Epithelial cell of esophagus (primary cell): Measurements from ENCODE around the gene FARP1.

Experiments
- DNase-seq: peaks from one replicate; pipeline ENCODE4 v3.0.0; 2010; ENCODE audit warnings: low read depth
- H3K4me3 ChIP-seq: 2 replicates; pipeline ENCODE4 v1.5.1; 2011; ENCODE audit warnings: mild to moderate bottlenecking, low read length, control low read depth
- TF ChIP-seq, protein P1 (sequence below): IDR thresholded peaks from 2 replicates; pipeline ENCODE4 v1.5.1; 2011; ENCODE audit warnings: low read depth, mild to moderate bottlenecking, low read length, control low read depth, inconsistent platforms; ENCODE audit not compliant: insufficient read depth; ENCODE audit errors: missing control alignments

The FARP1 gene

DNA sequence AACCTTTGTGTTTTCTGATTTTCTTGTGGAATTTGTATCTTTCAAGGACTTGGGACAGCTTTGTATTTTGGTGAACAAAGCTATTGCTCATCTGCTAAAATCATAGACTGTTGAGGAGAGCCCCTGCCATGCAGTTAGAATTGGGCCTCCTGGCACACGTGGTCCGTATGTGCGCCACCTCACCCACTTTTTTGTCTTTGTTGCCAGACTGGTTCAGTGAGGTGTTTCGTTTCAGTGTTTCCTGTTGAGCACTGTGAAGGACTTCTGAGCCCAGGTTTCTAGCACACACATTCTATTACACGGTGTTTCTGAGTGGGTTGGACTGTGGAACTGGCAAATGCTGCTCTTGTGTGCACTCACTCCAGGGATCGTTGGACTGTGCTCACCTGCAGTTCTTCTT, 71.8 kb downstream of the FARP1 start:
- TF ChIP-seq, protein P1, sequence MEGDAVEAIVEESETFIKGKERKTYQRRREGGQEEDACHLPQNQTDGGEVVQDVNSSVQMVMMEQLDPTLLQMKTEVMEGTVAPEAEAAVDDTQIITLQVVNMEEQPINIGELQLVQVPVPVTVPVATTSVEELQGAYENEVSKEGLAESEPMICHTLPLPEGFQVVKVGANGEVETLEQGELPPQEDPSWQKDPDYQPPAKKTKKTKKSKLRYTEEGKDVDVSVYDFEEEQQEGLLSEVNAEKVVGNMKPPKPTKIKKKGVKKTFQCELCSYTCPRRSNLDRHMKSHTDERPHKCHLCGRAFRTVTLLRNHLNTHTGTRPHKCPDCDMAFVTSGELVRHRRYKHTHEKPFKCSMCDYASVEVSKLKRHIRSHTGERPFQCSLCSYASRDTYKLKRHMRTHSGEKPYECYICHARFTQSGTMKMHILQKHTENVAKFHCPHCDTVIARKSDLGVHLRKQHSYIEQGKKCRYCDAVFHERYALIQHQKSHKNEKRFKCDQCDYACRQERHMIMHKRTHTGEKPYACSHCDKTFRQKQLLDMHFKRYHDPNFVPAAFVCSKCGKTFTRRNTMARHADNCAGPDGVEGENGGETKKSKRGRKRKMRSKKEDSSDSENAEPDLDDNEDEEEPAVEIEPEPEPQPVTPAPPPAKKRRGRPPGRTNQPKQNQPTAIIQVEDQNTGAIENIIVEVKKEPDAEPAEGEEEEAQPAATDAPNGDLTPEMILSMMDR, result no peak
- no peak overlapping the region for H3K4me3 ChIP-seq
- DNase-seq, result peak; percentile 93

DNA sequence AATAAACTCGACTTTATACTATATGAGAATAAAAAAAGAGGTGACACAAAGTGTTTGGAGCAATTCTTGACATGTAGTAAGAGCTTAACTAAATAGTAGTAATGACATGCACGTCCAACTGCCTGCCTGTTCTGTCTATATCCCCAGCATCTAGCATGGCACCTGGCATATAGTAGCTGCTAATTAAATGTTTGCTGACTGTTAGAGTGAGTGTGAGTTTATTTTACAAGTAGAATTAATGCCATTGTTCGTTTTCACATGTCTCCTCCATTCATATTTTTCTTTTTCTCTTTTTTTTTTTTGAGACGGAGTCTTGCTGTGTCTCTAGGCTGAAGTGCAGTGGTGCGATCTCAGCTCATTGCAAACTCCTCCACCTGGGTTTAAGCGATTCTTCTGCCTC, 72.6 kb downstream of the FARP1 start:
- no peak for DNase-seq
- H3K4me3 ChIP-seq, result no peak overlapping the region
- TF ChIP-seq, protein P1, result no peak

DNA sequence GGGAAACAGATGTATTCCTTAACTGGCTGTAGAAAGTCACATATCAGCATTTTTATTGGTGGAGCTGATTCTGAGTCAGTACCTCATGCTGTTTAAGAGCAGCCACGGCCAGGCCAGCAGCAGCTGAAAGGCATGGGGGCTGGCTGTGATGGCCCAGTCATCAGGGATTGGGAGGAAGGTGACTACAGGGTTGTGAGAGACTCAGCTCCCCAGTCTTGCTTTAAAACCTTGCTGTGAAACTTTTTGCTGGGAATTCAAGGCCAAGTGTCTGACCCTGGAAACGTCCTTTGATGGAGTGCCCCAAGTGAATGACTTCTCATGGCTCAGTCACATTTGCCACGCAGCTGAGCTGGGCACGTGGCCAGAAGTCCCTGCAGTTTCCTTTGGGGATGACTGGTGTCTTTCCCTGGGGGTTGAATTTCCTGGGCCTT, 73.3 kb downstream of the FARP1 start:
- no peak overlapping the region for H3K4me3 ChIP-seq
- TF ChIP-seq, protein P1, result no peak
- peak; percentile 60 for DNase-seq

DNA sequence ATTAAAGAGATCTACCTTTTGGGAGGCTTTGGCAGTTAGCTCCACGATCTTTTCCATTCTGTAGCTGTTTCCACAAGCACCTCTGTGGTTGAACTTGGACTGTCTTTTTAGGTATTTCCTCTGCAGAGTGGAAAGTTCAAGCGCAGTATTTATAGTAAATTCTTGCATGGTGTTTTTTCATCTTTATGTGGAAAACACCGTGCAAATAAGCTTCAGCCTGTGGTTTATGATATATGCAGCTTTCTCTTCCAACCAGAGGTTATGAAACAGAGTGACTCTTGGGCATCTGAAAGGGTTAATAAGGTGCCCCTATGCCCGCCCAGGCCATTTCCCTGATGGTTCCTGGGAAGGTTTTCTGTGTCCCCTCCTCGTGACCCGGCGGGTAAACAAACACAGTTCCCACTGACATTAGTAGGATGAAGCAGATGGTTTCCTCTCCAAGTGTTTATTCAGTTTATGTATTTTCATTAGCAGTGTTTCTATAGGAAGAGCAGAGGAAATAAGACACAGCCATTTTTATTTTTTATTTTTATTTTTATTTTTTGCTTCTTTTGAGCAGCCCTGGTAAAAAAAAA, 73.9 kb downstream of the FARP1 start:
- H3K4me3 ChIP-seq, result no peak overlapping the region
- DNase-seq, result no peak
- TF ChIP-seq, protein P1, result no peak

DNA sequence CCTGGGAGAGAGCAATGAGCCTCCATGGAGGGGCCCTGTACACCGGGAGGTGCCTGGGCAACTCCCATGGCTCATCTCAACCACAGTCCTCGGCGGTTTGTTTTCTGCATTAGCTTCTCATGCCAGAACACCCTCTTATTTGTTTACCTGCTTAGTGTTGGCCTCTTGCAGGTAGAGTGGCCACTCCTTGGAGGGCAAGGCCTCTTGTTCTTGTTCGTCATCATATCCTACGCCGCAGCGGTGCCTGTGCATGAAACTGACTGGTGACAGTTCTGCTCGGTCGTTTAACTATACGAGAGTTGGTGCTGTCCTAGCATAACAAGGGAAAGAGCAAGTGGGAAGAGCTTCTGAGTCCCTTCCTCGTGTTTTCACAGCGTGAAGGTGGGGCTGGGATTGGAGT, 74.7 kb downstream of the FARP1 start:
- H3K4me3 ChIP-seq, result no peak overlapping the region
- TF ChIP-seq, protein P1, result no peak
- no peak for DNase-seq

DNA sequence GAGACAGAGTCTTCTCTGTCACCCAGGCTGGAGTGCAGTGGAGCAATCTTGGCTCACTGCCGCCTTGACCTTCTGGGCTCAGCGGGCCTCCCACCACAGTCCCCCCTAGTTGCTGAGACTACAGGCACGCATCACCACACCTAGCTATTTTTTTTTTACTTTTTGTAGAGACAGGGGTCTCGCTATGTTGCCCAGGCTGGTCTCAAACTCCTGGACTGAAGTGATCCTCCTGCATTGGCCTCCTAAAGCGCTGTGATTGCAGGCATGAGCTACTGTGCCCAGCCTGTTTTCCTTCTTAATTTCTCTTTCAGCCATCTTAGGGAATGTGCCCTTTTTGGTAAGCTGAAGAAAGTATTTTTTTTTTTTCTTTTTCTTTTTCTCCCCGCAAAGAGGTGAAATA, 76.8 kb downstream of the FARP1 start:
- no peak overlapping the region for H3K4me3 ChIP-seq
- TF ChIP-seq, protein P1, result no peak
- DNase-seq, result no peak

DNA sequence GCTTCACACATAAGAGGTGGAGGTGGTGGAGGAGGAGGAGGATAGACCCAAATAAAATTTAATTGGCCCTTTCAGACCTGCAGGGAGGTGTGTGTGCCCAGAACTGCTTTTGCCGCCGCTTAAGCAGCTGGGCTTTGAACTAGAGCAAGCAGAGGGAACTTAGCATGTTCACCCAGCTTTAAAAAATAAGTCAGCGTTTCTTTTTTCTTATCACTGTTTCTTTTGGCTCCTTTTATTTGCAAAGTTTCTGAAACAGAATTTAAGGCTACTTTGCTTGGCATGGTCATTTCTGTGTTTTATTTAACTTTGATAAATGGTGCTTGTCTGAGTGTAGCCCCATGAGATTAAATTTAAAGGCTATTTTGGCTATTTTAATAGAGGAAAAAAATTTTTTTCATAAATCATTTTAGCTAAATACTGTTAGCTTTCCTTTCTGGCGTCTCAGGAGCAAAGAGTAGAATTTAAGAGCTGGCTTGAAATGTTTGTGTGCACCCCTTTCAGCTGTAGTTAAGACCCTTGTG, 77.4 kb downstream of the FARP1 start:
- no peak overlapping the region for H3K4me3 ChIP-seq
- no peak for DNase-seq
- TF ChIP-seq, protein P1, result no peak
